RWPE1 (cell line): ENCODE results near the gene CAPNS1.
"Not testable (repeated sequence)": the region's sequence is repeated elsewhere in the genome, so short reads cannot be mapped to it uniquely, and the experiment has no call there.

Experiments used
- CTCF ChIA-PET: fragments of 350-600 bp; sonication (Branson Sonifier 250); formaldehyde crosslinking; extraction: SDS; loops from one replicate; lab custom pipeline; 2021; lab: Yijun Ruan, JAX
- POLR2A ChIA-PET: fragments of 400-600 bp; formaldehyde crosslinking; extraction: SDS; loops from one replicate; lab custom pipeline; 2020; ENCODE audit warnings: antibody characterized with exemption; ENCODE audit not compliant: low non-redundant PET; lab: Yijun Ruan, JAX
- DNase-seq: peaks from one replicate; pipeline ENCODE4 v3.0.0; 2012; ENCODE audit warnings: low spot score
- H3K27ac ChIP-seq: fragments of 450-650 bp; 2 replicates; pipeline ENCODE4 v1.5.1; 2017
- TF ChIP-seq, protein P1 (sequence below): fragments of 450-650 bp; conservative IDR thresholded peaks from 2 replicates; pipeline ENCODE4 v1.5.1; 2017; ENCODE audit warnings: low read depth, mild to moderate bottlenecking

CAPNS1 gene

DNA sequence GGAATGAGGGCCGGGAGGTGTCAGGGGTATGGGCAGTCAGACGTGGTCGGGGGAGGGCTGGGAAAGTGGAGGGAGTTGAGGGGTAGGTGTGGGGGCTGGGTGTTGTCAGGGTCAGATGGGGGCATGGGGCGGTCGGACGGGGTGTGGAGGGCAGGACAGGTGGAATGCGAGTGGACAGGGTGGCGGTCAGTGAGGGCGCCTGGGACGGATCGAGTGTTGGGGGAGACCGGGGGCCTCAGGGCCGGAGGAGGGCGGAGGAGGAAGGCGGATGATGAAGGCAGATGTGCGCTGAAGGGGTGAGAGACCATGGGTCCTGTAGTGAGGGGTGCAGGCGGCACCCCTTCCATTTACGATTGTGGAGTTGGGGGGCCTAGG, 18.9 kb upstream of the CAPNS1 start:
- POLR2A ChIA-PET, result no interaction called here
- H3K27ac ChIP-seq, result no peak overlapping the region
- CTCF ChIA-PET, result no interaction called here
- DNase-seq, result no peak
- TF ChIP-seq, protein P1, sequence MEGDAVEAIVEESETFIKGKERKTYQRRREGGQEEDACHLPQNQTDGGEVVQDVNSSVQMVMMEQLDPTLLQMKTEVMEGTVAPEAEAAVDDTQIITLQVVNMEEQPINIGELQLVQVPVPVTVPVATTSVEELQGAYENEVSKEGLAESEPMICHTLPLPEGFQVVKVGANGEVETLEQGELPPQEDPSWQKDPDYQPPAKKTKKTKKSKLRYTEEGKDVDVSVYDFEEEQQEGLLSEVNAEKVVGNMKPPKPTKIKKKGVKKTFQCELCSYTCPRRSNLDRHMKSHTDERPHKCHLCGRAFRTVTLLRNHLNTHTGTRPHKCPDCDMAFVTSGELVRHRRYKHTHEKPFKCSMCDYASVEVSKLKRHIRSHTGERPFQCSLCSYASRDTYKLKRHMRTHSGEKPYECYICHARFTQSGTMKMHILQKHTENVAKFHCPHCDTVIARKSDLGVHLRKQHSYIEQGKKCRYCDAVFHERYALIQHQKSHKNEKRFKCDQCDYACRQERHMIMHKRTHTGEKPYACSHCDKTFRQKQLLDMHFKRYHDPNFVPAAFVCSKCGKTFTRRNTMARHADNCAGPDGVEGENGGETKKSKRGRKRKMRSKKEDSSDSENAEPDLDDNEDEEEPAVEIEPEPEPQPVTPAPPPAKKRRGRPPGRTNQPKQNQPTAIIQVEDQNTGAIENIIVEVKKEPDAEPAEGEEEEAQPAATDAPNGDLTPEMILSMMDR, result no peak

DNA sequence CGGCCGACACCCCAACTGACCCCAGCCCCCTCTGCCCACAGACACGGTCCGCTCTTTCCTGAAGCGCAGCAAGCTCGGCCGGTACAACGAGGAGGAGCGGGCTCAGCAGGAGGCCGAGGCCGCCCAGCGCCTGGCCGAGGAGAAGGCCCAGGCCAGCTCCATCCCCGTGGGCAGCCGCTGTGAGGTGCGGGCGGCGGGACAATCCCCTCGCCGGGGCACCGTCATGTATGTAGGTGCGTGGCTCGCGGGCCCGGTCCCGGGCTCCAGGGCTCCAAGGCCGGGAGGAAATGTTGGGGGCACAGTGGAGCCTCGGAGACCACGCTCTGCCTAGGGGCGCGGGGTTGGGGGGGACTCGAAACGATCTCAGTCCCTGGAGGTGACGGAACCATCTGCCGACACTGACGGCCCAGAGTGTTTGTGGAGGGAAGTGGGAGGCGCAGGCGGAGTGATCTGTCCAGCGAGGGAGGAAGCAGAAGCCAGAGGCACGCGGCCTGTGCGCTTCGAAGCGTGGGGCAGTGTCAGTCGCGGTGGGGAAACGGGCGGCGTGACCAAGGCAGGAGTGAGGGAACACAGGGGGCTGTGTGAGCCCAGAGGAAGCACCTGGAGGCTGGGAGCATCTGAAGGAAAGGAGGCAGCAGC, 18.3 kb upstream of the CAPNS1 start:
- TF ChIP-seq, protein P1, result no peak
- POLR2A ChIA-PET, result no interaction called here
- no peak overlapping the region for H3K27ac ChIP-seq
- no peak for DNase-seq
- CTCF ChIA-PET, result no interaction called here

DNA sequence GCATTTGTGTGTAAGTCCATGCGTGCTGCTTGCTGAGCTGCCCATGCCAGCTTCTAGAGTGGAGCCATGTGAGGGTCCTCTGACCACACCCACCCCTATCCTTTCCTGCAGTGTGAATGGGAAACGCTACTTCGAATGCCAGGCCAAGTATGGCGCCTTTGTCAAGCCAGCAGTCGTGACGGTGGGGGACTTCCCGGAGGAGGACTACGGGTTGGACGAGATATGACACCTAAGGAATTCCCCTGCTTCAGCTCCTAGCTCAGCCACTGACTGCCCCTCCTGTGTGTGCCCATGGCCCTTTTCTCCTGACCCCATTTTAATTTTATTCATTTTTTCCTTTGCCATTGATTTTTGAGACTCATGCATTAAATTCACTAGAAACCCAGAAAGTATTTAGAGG, 14.3 kb upstream of the CAPNS1 start:
- no peak for DNase-seq
- POLR2A ChIA-PET, result no interaction called here
- TF ChIP-seq, protein P1, result no peak
- no peak overlapping the region for H3K27ac ChIP-seq
- CTCF ChIA-PET, result no interaction called here

DNA sequence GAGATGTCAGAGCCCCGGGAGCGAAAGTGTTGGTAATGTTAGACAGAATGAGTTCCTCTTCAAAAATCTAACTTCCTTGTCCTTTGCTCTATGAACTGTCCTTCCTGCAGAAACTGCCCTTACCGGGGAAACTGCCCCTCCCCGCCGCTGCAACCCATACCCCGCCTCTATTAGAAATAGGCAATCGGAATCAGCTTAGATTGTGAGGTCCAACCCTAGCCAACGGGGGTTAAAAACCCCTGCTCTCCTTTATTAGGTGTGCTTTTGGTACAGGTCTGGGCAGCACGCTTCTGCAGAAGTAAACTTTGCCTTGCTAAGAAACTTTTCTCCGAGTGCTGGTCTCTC, 11.5 kb upstream of the CAPNS1 start:
- CTCF ChIA-PET, result interaction anchor here (0.6 to 2.9 kb wide), 9 partner anchors 14 to 82 kb away, joined by 3 to 32 read pairs (median 5); no protein-coding TSS in a partner anchor
- TF ChIP-seq, protein P1, result no peak
- peak overlapping the region; percentile 97 for H3K27ac ChIP-seq
- POLR2A ChIA-PET, result interaction anchor here (0.6 to 0.9 kb wide), 3 partner anchors 9 to 27 kb away, joined by 3 to 4 read pairs (median 4); partner anchors contain the start of gene CAPNS1
- DNase-seq, result no peak

DNA sequence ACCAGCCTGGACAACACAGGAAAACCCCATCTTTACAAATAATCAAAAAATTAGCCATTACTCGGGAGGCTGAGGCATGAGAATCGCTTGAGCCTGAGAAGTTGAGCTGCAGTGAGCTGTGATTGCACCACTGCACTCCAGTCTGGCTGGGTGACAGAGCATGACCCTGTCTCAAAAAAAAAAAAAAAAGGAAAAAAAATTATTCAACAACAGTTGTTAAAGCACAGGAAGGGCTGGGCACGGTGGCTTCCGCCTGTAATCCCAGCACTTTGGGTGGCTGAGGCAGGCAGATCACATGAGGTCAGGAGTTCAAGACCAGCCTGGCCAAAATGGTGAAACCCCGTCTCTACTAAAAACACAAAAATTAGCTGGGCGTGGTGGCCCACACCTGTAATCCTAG, 8.6 kb upstream of the CAPNS1 start:
- peak overlapping the region; percentile 75 for H3K27ac ChIP-seq
- DNase-seq, CTCF ChIA-PET: not testable (repeated sequence)
- POLR2A ChIA-PET, result interaction anchor here (0.7 to 1.0 kb wide), 2 partner anchors 32 to 42 kb away, joined by 7 to 8 read pairs; no protein-coding TSS in a partner anchor

DNA sequence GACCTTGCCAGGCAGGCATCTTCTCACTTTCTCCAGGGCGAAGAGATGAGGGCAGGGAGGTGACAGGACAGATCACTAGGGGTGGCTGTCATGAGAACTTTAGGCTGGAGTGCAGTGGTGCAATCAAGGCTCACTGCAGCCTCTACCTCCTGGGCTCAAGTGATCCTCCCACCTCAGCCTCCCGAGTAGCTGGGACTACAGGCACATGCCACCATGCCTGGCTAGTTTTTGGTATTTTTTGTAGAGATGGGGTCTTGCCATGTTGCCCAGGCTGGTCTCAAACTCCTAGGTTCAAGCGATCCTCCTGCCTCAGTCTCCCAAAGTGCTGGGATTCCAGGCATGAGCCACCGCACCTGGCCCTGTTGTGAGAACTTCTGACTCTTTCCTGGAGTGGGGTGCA, 5.0 kb upstream of the CAPNS1 start:
- CTCF ChIA-PET, result interaction anchor here (0.6 kb wide), 1 partner anchor 37 kb away, joined by 4 read pairs; no protein-coding TSS in a partner anchor
- peak overlapping the region; percentile 98; the same call in 1 of the 2 replicates for H3K27ac ChIP-seq
- DNase-seq, result not testable (repeated sequence)
- POLR2A ChIA-PET, result interaction anchor here (0.7 kb wide), 1 partner anchor 1183 kb away, joined by 4 read pairs; no protein-coding TSS in a partner anchor

DNA sequence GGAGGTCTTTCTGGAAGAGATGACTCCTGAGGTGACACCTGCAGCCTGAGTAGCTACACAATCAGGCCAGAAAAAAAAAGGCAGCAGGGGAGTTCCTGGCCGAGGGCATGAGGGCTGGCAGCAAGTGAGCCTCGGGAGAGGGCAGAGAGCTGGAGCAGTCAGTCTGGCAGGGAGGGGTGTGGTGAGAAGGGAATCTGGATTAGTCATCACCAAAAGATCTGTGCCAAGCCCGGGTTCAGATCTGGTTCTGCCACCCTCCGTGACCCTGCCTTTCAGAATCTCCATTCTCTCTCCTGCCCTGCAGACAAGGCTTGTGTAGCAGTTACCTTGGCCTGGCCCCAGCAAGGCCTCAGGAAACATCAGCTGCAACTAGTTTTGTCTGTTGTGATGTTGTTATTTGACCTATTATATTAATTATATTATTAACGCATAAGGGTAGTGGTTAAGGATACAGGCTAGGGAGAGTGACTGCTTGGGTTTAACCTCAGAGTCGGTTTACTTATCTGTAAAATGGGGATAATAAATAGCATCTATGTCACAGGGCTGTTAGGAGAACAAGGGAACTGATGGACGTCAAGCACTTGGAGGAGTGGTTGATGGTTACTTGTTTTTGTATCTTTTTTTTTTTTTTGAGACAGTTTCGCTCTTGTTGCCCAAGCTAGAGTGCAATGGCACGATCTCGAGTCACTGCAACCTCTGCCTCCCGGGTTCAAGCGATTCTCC, 2.7 kb upstream of the CAPNS1 start:
- ChIA-PET CTCF (no interaction called here), POLR2A (interaction anchor here (0.6 to 0.8 kb wide), 2 partner anchors 9 to 23 kb away, joined by 4 read pairs; no protein-coding TSS in a partner anchor)
- peak; percentile 91 for DNase-seq
- peak overlapping the region; percentile 98 for H3K27ac ChIP-seq
- TF ChIP-seq, protein P1, result no peak
